ENCODE data around the gene POLR3H.

POLR3H gene

GRCh38 chr22:41500303-41500702 lies 44.0 kb downstream of the POLR3H start:
- TF ChIP-seq CTCF (IDR thresholded peaks at IDR 0.05; ENCODE audit: extremely low read depth, missing control alignments): no peak
- DNase-seq (ENCODE audit: low spot score): no peak

- TF ChIP-seq CTCF (IDR thresholded peaks at IDR 0.05; ENCODE audit: extremely low read depth, missing control alignments): no peak
- DNase-seq (ENCODE audit: low spot score): no peak
Measured at GRCh38 chr22:41499624-41500280, 44.5 kb downstream of the POLR3H start.

- TF ChIP-seq CTCF (IDR thresholded peaks at IDR 0.05; ENCODE audit: extremely low read depth, missing control alignments): no peak
- no peak for DNase-seq (ENCODE audit: low spot score)
Measured at GRCh38 chr22:41498303-41498835, 45.9 kb downstream of the POLR3H start.

GRCh38 chr22:41491374-41492100 lies 52.7 kb downstream of the POLR3H start:
- TF ChIP-seq CTCF (IDR thresholded peaks at IDR 0.05; ENCODE audit: extremely low read depth, missing control alignments): no peak
- DNase-seq (ENCODE audit: low spot score): no peak

- no peak for TF ChIP-seq CTCF (IDR thresholded peaks at IDR 0.05; ENCODE audit: extremely low read depth, missing control alignments)
- DNase-seq (ENCODE audit: low spot score): no peak
Measured at GRCh38 chr22:41488596-41489385, 55.5 kb downstream of the POLR3H start.

GRCh38 chr22:41488076-41488475 lies 56.2 kb downstream of the POLR3H start:
- DNase-seq (ENCODE audit: low spot score): no peak
- no peak for TF ChIP-seq CTCF (IDR thresholded peaks at IDR 0.05; ENCODE audit: extremely low read depth, missing control alignments)

Data from GM20000 (cell line).